SH-SY5Y (cell line): ENCODE results near the gene NRAS.

Experiments
- GATA2 ChIP-seq: IDR thresholded peaks from 2 replicates; pipeline ENCODE4 v1.6.1; 2011; ENCODE audit warnings: mild to moderate bottlenecking, low read depth, low read length
- GATA3 ChIP-seq: IDR thresholded peaks from 2 replicates; pipeline ENCODE4 v1.6.1; 2011; ENCODE audit warnings: low read depth, mild to moderate bottlenecking, low read length, moderate library complexity

Gene NRAS

GRCh38 chr1:114707604-114708003, 9.0 kb downstream of the NRAS start:
- TF ChIP-seq GATA2 (no peak), GATA3 (no peak)

GRCh38 chr1:114703242-114703641, 13.3 kb downstream of the NRAS start:
- TF ChIP-seq GATA3 (no peak), GATA2 (no peak)

GRCh38 chr1:114702737-114703136, 13.8 kb downstream of the NRAS start:
- TF ChIP-seq GATA2 (no peak), GATA3 (no peak)

GRCh38 chr1:114701931-114702330, 14.6 kb downstream of the NRAS start:
- TF ChIP-seq GATA3 (no peak), GATA2 (no peak)

GRCh38 chr1:114700036-114700600, 16.5 kb downstream of the NRAS start:
- TF ChIP-seq GATA3 (no peak), GATA2 (no peak)

- TF ChIP-seq GATA3 (no peak), GATA2 (no peak)
Observed at GRCh38 chr1:114696810-114697209, 19.8 kb downstream of the NRAS start.

- TF ChIP-seq GATA2 (no peak), GATA3 (no peak)
Observed at GRCh38 chr1:114695430-114696058, 21.0 kb downstream of the NRAS start, which contains the start of gene AMPD1. AMPD1 (minus strand) TSS chr1:114695546; CDS start chr1:114695471, 75 bp downstream.

GRCh38 chr1:114694540-114695310, 21.8 kb downstream of the NRAS start:
- TF ChIP-seq GATA2 (no peak), GATA3 (no peak)

- TF ChIP-seq GATA2 = no peak
- no peak for TF ChIP-seq GATA3
Observed at GRCh38 chr1:114692947-114693346, 23.6 kb downstream of the NRAS start.

- TF ChIP-seq GATA2 (no peak), GATA3 (no peak)
Observed at GRCh38 chr1:114691061-114691460, 25.5 kb downstream of the NRAS start.

GRCh38 chr1:114690148-114690547, 26.4 kb downstream of the NRAS start:
- TF ChIP-seq GATA2 (no peak), GATA3 (no peak)

GRCh38 chr1:114688526-114688925, 28.0 kb downstream of the NRAS start:
- TF ChIP-seq GATA2 (no peak), GATA3 (no peak)

GRCh38 chr1:114685851-114686250, 30.7 kb downstream of the NRAS start:
- no peak for TF ChIP-seq GATA3
- no peak for TF ChIP-seq GATA2

GRCh38 chr1:114677691-114678090, 38.9 kb downstream of the NRAS start:
- TF ChIP-seq GATA3 (no peak), GATA2 (no peak)

- TF ChIP-seq GATA3 (no peak), GATA2 (no peak)
Observed at GRCh38 chr1:114676115-114676514, 40.5 kb downstream of the NRAS start.
